ENCODE measurements around the gene NCOR2.

The NCOR2 gene

DNA sequence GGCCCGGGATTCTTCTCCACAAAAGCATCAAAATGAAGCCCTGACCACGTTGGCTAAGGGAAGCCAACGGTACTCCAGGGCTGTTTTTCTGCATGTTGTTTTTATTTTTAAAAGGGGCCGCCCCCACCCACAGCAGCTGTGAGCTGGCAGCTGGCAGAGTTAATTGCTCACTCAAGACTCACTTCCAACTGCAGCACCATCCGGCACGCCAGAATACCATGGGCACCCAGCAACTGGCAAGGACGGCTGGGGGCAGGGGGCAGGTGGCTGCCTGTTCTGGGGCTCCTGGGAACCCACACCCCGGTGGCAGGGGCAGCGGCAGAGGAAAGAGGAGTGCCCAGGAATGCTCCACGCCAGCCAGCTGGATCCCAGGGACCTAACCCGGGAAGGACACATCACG, 44.3 kb downstream of the NCOR2 start:
- no peak for DNase-seq

DNA sequence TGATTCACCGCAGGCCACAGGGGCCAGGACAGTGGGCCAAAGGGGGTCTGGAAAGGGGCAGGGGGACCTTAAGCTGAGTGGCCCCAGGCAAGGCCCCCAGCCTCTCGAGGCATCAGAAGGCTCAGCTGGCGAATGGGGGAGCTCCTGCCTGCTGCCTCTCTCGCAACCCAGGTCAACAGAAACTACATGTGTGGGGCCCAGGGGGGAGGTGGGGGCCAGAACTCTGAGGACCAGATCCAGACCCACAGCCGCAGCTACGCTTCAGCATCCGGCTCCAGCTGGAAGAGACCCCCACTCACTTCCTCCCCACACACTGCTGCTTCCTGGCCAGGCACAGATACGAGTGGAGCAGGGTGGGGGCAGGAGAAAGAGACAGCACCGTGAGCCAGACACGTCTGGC, 46.5 kb downstream of the NCOR2 start:
- no peak for DNase-seq

- DNase-seq = no peak
Measured at GRCh38 chr12:124520265-124520701, 47.1 kb downstream of the NCOR2 start.

- no peak for DNase-seq
Measured at GRCh38 chr12:124519746-124520145, 47.7 kb downstream of the NCOR2 start.

DNA sequence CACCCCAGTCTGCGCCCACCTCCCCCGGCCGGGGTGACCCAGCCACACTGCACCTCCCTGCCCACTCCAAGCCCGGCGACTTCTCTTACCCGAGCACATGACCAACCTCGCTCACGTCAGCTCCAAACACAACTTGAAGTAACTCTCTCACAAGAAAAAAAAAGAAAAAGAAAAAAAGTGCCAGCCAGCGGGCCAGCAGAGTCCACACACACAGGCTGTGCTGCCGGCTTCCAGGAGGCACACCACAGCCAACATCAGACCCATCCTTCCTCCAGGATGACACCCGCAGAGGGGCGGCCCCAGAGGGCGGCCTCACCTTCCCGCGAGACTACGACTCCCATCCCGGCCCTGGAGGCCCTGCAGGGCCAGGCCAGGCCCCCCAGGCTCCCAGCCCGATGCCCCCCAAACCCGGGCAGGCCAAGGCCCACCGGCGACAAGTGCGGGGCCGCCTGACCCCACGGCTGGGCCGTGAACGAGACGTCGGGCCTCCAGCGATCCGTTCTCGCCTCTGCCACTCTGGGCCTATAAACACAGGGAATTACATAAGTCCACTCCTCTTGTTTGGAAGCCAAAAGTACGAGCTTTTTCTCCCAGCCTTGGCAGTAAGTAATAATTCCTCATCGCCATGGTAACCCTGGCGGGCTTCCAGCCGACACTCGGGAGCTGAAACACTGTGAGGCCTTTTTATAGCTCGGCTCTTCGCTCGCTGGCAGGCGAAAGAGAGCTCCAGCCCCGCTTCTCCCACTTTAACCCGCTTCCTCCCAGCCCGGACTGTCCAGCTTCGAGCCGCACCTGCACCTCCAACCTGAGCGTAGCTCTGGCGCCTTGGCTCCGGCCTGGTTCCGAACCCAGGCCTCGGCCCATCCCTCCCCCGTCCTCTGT, 49.1 kb downstream of the NCOR2 start:
- DNase-seq = no peak
